GM23248 (cell line): ENCODE measurements around the gene MRPL10. TPM values are rescaled to one million over a fixed set of nuclear protein-coding genes. Genes with fewer than 3 reads are reported as not detected.
A peak's percentile ranks its signal among the peaks of the same experiment; 100 is the strongest.

Experiments
- DNase-seq: peaks from one replicate; pipeline ENCODE4 v3.0.0-alpha.2; 2015
- H2AFZ ChIP-seq: fragments of 200-600 bp; sonication (generic); 2 replicates; pipeline ENCODE4 v1.6.1; 2016; ENCODE audit warnings: antibody characterized with exemption
- H3F3A ChIP-seq: fragments of 200-600 bp; sonication (generic); 2 replicates; pipeline ENCODE4 v1.6.1; 2016; ENCODE audit warnings: mild to moderate bottlenecking, antibody characterized with exemption, mixed run types; ENCODE audit not compliant: insufficient read depth
- H3K27ac ChIP-seq: fragments of 200-600 bp; sonication (generic); 2 replicates; pipeline ENCODE4 v1.5.1; 2016; ENCODE audit warnings: mild to moderate bottlenecking
- H3K27me3 ChIP-seq: fragments of 200-600 bp; sonication (generic); replicated peaks from 2 replicates; pipeline ENCODE4 v1.6.1; 2016; ENCODE audit warnings: mild to moderate bottlenecking; ENCODE audit not compliant: insufficient read depth
- H3K36me3 ChIP-seq: fragments of 200-600 bp; sonication (generic); 2 replicates; pipeline ENCODE4 v1.6.1; 2016; ENCODE audit warnings: low read depth, mild to moderate bottlenecking
- H3K4me1 ChIP-seq: fragments of 200-600 bp; sonication (generic); 2 replicates; pipeline ENCODE4 v1.6.1; 2016; ENCODE audit warnings: mild to moderate bottlenecking; ENCODE audit not compliant: insufficient read depth
- H3K4me2 ChIP-seq: fragments of 200-600 bp; sonication (generic); one replicate; pipeline ENCODE4 v1.6.1; 2016; ENCODE audit warnings: mild to moderate bottlenecking; ENCODE audit not compliant: unreplicated experiment
- H3K4me3 ChIP-seq: fragments of 200-600 bp; sonication (generic); 2 replicates; pipeline ENCODE4 v1.5.1; 2016; ENCODE audit warnings: mild to moderate bottlenecking
- H3K79me2 ChIP-seq: fragments of 200-600 bp; sonication (generic); 2 replicates; pipeline ENCODE4 v1.6.1; 2016; ENCODE audit warnings: mild to moderate bottlenecking; ENCODE audit not compliant: insufficient read depth
- H3K9ac ChIP-seq: fragments of 200-600 bp; sonication (generic); 2 replicates; pipeline ENCODE4 v1.6.1; 2016; ENCODE audit warnings: mild to moderate bottlenecking
- H3K9me2 ChIP-seq: fragments of 200-600 bp; sonication (generic); 2 replicates; pipeline ENCODE4 v1.6.1; 2016; ENCODE audit warnings: mixed run types, mild to moderate bottlenecking, moderate library complexity; ENCODE audit not compliant: insufficient read depth
- H3K9me3 ChIP-seq: fragments of 200-600 bp; sonication (generic); one replicate; pipeline ENCODE4 v1.6.1; 2017; ENCODE audit warnings: low read depth
- H4K20me1 ChIP-seq: fragments of 200-600 bp; sonication (generic); 2 replicates; pipeline ENCODE4 v1.6.0; 2016; ENCODE audit not compliant: insufficient read depth
- EZH2 ChIP-seq: fragments of 200-600 bp; sonication (generic); IDR thresholded peaks from 2 replicates; pipeline ENCODE4 v1.6.1; 2018; ENCODE audit warnings: antibody characterized with exemption, mild to moderate bottlenecking; ENCODE audit not compliant: insufficient read depth, poor library complexity, severe bottlenecking
- EZH2phosphoT487 ChIP-seq: fragments of 200-600 bp; sonication (generic); IDR thresholded peaks from 2 replicates; pipeline ENCODE4 v1.6.1; 2018; ENCODE audit warnings: antibody characterized with exemption, moderate library complexity, mild to moderate bottlenecking, low read depth; ENCODE audit not compliant: insufficient read depth
- WGBS, 2 experiments: methylation state at CpG; one replicate each; pipeline ENCODE4 v1.1.6; 2015 to 2017; ENCODE audit warnings: low lambda C conversion rate in 2 of 2, low coverage in 1 of 2; ENCODE audit errors: missing lambda C conversion rate in 2 of 2; 5-methylcytosine and 5-hydroxymethylcytosine counted together
- in situ Hi-C: fragments of 300-500 bp; cut with MboI; formaldehyde crosslinking; loops from 2 replicates; pipeline ENCODE4 v1.15.0; 2020
- polyA plus RNA-seq: library from polyadenylated mRNA; unstranded; fragments of >200 nt; fragmentation: Nextera tagmentation; extraction: Ambion mirVana; gene quantifications from 2 replicates; pipeline ENCODE4 v1.2.1, GENCODE V29; 2016
- total RNA-seq: library from RNA; depleted of rRNA; stranded (reverse); fragments of >200 nt; shearing (Covaris generic); gene quantifications from 2 replicates; pipeline ENCODE4 v1.2.3, GENCODE V29; 2014

MRPL10 gene
- total and polyA plus RNA-seq, 2 experiments from 2014 or later = 30.6 to 37.3 TPM

DNA sequence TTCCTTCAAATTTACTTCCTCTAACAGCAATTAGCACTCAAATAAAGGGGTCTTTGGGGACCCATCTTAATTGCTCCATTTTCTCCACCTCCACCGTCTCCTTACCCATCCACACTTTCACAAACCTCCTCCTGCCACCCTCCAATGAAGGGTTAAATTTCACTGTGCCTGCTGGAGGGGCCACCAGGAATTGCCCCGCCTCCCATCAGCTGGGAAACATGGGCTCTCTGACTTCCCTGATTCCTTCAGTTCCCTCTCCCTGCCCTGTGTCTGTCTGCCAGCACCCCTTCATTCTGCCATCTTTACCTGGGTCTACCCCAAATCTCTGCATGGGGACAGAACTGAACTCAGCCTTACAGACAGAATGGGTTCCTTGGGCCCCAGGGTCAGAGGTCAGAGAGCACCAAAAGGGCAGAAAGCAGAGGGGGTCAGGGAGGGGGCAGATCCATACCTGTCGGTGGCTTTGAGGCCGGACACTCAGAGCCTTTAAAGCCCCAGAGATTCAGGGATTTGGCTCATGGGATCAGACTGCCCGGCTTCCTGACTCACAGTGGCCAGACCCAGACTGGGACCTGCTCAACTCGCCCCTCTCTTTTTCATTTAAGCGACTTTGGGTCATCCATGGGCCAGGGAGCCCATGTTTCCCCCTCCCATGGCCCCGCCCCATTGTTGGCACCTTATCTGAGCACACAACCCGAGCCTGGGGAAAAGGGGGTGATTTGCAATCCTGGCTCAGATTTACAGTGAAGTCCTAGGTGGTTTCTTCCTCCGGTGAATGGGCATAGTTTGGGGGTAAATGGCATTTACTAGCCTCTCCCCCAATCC is 47.1 kb upstream of the MRPL10 start:
- no peaks in the 10 kb centered on the region for H3K27me3 ChIP-seq
- peak overlapping the region; percentile 54 for H3K27ac ChIP-seq
- no peaks in the 10 kb centered on the region for H3K9me2 ChIP-seq
- H4K20me1 ChIP-seq = no peaks in the 10 kb centered on the region
- peaks cover 23% of the 10 kb centered on the region for H3F3A ChIP-seq
- no peaks in the 10 kb centered on the region for H3K79me2 ChIP-seq
- H3K4me1 ChIP-seq = peaks cover 30% of the 10 kb centered on the region
- DNase-seq = peak; percentile 66
- H2AFZ ChIP-seq = peak overlapping the region; percentile 46; the same call in 1 of the 2 replicates
- no peak overlapping the region for H3K4me3 ChIP-seq
- no peaks in the 10 kb centered on the region for H3K9me3 ChIP-seq
- H3K36me3 ChIP-seq = no peaks in the 10 kb centered on the region
- in situ Hi-C loops = no loop called here
- H3K4me2 ChIP-seq = peak overlapping the region; percentile 66
- TF ChIP-seq EZH2 (no peak), EZH2phosphoT487 (no peak)
- H3K9ac ChIP-seq = 0 out of 2 replicates have a peak overlapping the region, but pooled peaks have one; percentile 14
- WGBS, 2 experiments = 32 to 35% methylated on average over 10 of the region's 10 CpGs

DNA sequence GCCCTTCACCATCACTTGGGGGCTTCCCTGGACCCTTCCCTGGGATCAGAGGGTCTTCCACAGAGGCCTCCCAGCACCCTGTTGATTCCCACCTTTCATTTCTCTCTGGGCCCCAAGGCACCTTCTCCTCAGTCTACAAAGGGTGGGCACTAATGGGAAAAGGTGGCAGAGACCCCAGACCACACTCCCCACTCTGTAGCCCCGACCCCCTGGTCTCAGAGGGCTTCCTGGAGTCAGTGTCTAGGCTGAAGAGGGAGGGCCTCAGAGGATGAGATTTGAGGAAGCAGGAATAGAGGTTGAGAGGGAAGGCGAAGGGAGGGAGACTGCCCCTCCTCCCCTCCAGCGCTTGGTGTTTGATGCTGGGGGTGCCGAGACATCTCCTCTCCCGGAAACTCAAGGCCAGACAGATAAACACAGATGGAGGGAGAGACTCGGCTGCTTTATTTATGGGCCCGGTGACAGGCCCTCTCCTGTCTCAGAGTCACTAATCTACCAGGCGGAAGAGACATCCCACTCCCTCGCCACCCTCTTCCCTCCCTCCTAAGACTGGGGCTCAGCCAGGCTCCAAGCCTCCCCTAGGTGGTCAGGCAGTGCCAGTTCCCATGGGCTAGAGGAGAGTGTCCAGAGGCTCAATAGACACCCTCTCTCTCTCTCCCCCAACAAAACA is 46.2 kb upstream of the MRPL10 start:
- no peak for DNase-seq
- no peak overlapping the region for H3K9ac ChIP-seq
- no peak for TF ChIP-seq EZH2
- TF ChIP-seq EZH2phosphoT487 = no peak
- no peaks in the 10 kb centered on the region for H4K20me1 ChIP-seq
- 0 out of 2 replicates have a peak, but pooled peaks cover 6% of the 10 kb centered on the region for H3K27me3 ChIP-seq
- H3K4me1 ChIP-seq = peaks cover 30% of the 10 kb centered on the region
- no peak overlapping the region for H2AFZ ChIP-seq
- H3K9me2 ChIP-seq = no peaks in the 10 kb centered on the region
- no peak overlapping the region for H3K27ac ChIP-seq
- peaks cover 19% of the 10 kb centered on the region for H3F3A ChIP-seq
- no peak overlapping the region for H3K4me2 ChIP-seq
- no peaks in the 10 kb centered on the region for H3K9me3 ChIP-seq
- no peaks in the 10 kb centered on the region for H3K36me3 ChIP-seq
- 62 to 69% methylated on average over 8 to 9 of the region's 9 CpGs for WGBS, 2 experiments
- H3K79me2 ChIP-seq = no peaks in the 10 kb centered on the region
- in situ Hi-C loops = no loop called here
- no peak overlapping the region for H3K4me3 ChIP-seq

DNA sequence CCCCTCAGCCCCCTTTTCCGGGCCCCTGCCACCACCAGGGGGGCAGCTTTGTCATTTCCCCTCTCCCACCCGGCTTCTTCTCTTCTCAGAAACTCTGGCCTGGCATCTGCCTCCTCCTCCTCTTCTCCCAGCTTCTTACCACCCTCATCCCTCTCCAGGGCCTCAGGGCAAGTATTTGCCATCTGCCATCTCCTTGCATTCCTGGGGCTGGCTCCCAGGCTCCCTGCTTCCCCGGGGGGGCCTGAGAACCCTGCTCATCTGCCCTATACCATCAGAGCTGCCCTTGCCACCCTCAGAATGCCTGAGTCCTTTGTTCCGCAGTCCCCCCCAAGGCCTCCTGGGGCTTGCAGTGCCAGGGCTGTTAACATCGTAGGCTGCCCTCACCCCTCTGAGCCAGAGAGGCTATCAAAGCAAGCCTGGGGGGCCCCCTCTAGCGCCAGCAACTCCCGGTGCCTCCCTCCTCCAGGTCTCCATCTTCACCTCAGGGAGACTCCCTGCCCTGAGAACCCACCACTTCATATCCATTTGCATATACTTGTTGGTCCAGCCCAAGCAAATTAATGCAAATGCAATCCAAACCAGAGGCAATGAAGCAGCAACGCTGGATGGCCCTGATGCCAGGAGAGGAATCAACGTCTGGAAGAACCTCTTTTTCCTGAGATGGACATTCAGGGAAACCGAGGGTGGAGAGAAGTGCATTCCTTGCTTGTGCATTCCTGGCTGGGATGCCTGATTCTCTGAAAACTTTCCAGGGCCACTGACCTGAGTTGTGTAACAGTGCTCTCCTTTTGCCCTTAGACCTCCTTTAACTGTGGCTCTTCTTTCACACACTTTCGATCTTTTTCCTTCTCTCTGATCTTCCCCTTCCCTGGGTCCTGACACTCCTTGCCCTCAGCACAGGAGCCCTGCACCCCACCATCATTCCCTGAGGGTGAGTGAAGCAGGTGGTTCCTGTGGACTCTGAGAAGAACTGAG is 44.0 kb upstream of the MRPL10 start:
- no peak for DNase-seq
- no peaks in the 10 kb centered on the region for H3K9me3 ChIP-seq
- no peaks in the 10 kb centered on the region for H3K79me2 ChIP-seq
- peaks cover 28% of the 10 kb centered on the region for H3K4me1 ChIP-seq
- H3K27ac ChIP-seq = no peak overlapping the region
- H3K9me2 ChIP-seq = no peaks in the 10 kb centered on the region
- no peak overlapping the region for H3K4me2 ChIP-seq
- in situ Hi-C loops = no loop called here
- H3K27me3 ChIP-seq = peaks cover 23% of the 10 kb centered on the region
- no peak overlapping the region for H3K9ac ChIP-seq
- TF ChIP-seq EZH2phosphoT487 (no peak), EZH2 (no peak)
- no peaks in the 10 kb centered on the region for H3K36me3 ChIP-seq
- 54 to 56% methylated on average over 11 of the region's 11 CpGs for WGBS, 2 experiments
- no peak overlapping the region for H3K4me3 ChIP-seq
- peaks cover 11% of the 10 kb centered on the region for H3F3A ChIP-seq
- H4K20me1 ChIP-seq = no peaks in the 10 kb centered on the region
- H2AFZ ChIP-seq = no peak overlapping the region
